Retinal pigment epithelial cell (primary cell): ENCODE measurements around the gene ATG101.
A peak's percentile ranks its signal among the peaks of the same experiment; 100 is the strongest.

ENCODE experiments used
- DNase-seq: peaks from one replicate; pipeline ENCODE4 v3.0.0-alpha.2; 2010; ENCODE audit warnings: low read depth
- H3K4me3 ChIP-seq: 2 replicates; pipeline ENCODE4 v1.5.1; 2011; ENCODE audit warnings: mild to moderate bottlenecking, low read length, control low read depth, moderate library complexity
- CTCF ChIP-seq: conservative IDR thresholded peaks from 2 replicates; pipeline ENCODE4 v1.5.1; 2011; ENCODE audit warnings: low read depth, low read length, control low read depth, inconsistent platforms

The ATG101 gene

GRCh38 chr12:52069327-52070184, at the start of gene ATG101:
TSS of gene ATG101 (plus strand) at chr12:52069978. CDS start at chr12:52073651, 3,673 bp downstream.
- peak; percentile 74 for TF ChIP-seq CTCF
- H3K4me3 ChIP-seq, result peak within 1 kb of the TSS; percentile 97
- peak; percentile 88 for DNase-seq

GRCh38 chr12:52020539-52021336, 49.0 kb upstream of the ATG101 start:
- no peak for DNase-seq
- TF ChIP-seq CTCF, result peak; percentile 91
- no peak overlapping the region for H3K4me3 ChIP-seq

GRCh38 chr12:52022841-52023181, 47.0 kb upstream of the ATG101 start:
- no peak for DNase-seq
- no peak for TF ChIP-seq CTCF
- peak overlapping the region; percentile 47 for H3K4me3 ChIP-seq

GRCh38 chr12:52023182-52023975, 46.4 kb upstream of the ATG101 start:
- DNase-seq, result no peak
- peak overlapping the region; percentile 47 for H3K4me3 ChIP-seq
- TF ChIP-seq CTCF, result peak; percentile 85

GRCh38 chr12:52023976-52024688, 45.6 kb upstream of the ATG101 start:
- TF ChIP-seq CTCF, result no peak
- no peak for DNase-seq

GRCh38 chr12:52024845-52025230, 44.9 kb upstream of the ATG101 start:
- TF ChIP-seq CTCF, result no peak
- no peak overlapping the region for H3K4me3 ChIP-seq
- DNase-seq, result no peak

More at GRCh38 chr12:52023976-52024688, 45.6 kb upstream of the ATG101 start:
- no peak overlapping the region for H3K4me3 ChIP-seq
